Mucosa of descending colon (tissue), 3 donors: ENCODE measurements around the gene DUS2. TPM values are rescaled to one million over a fixed set of nuclear protein-coding genes. Genes with fewer than 3 reads are reported as not detected.
"Not testable (repeated sequence)": the region's sequence is repeated elsewhere in the genome, so short reads cannot be mapped to it uniquely, and the experiment has no call there.

Experiments
- ATAC-seq: fragments of 200-7000 bp; cut with Tn5 transposase; one replicate; pipeline ENCODE4 v1.9.1; 2020; ENCODE audit warnings: mild to moderate bottlenecking, moderate library complexity
- DNase-seq, 3 donors: peaks; one replicate each; pipeline ENCODE4 v3.0.0-alpha.2; 2020
- H3K36me3 ChIP-seq: fragments of 200-600 bp; one replicate; pipeline ENCODE4 v1.8.0; 2021; ENCODE audit warnings: low read depth, mild to moderate bottlenecking
- H3K4me1 ChIP-seq: fragments of 200-600 bp; one replicate; pipeline ENCODE4 v1.8.0; 2021; ENCODE audit warnings: low read depth, mild to moderate bottlenecking
- H3K4me3 ChIP-seq: fragments of 200-600 bp; one replicate; pipeline ENCODE4 v1.8.0; 2021; ENCODE audit warnings: mild to moderate bottlenecking
- H3K9me3 ChIP-seq: fragments of 200-600 bp; one replicate; pipeline ENCODE4 v1.8.0; 2021; ENCODE audit warnings: mild to moderate bottlenecking
- intact Hi-C, 2 donors: fragments of 100-400 bp; cut with DNase I in 1 of 2; cut with micrococcal nuclease in 1 of 2; formaldehyde crosslinking; loops; one replicate each; pipeline versions ENCODE4 v1.11.0 to v1.11.1; 2022; cut with DNase I, micrococcal nuclease
- total RNA-seq, 3 donors: library from RNA; stranded (reverse); fragmentation: NEBNext Ultra II Directional in 2 of 3; extraction: Animal tissue kit (Norgen Biotek cat#: 25700) in 2 of 3; gene quantifications; one replicate each; pipeline versions ENCODE4 v1.2.1 to v1.2.4, GENCODE V29; 2021 to 2023
- TF ChIP-seq, protein P1 (sequence below): fragments of 200-600 bp; IDR thresholded peaks from one replicate; pipeline ENCODE4 v1.8.0; 2022; ENCODE audit warnings: antibody characterized with exemption, mild to moderate bottlenecking
- donor health status: DM: no; HTN: no; CAD: no; lungs with moderate emphysema.
- donor health status: DM: no; HTN: no; CAD: no.
- donor health status: DM: no; HTN: yes; CAD: no.

The DUS2 gene
- total RNA-seq, 3 donors from 2014 or later: 11.6 to 13.5 (median 12.6) TPM

DNA sequence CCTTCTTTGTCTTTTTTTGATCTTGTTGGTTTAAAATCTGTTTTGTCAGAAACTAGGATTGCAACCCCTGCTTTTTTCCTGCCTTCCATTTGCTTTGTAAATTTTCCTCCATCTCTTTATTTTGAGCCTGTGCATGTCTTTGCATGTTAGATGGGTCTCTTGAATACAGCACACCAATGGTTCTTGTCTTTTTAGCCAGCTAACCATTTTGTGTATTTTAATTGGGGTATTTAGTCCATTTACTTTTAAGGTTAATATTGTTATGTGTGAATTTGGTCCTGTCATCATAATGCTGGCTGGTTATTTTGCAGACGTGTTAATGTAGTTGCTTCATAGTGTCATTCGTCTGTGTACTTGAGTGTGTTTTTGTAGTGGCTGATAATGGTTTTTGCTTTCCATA is 88.3 kb downstream of the DUS2 start:
- TF ChIP-seq, protein P1, sequence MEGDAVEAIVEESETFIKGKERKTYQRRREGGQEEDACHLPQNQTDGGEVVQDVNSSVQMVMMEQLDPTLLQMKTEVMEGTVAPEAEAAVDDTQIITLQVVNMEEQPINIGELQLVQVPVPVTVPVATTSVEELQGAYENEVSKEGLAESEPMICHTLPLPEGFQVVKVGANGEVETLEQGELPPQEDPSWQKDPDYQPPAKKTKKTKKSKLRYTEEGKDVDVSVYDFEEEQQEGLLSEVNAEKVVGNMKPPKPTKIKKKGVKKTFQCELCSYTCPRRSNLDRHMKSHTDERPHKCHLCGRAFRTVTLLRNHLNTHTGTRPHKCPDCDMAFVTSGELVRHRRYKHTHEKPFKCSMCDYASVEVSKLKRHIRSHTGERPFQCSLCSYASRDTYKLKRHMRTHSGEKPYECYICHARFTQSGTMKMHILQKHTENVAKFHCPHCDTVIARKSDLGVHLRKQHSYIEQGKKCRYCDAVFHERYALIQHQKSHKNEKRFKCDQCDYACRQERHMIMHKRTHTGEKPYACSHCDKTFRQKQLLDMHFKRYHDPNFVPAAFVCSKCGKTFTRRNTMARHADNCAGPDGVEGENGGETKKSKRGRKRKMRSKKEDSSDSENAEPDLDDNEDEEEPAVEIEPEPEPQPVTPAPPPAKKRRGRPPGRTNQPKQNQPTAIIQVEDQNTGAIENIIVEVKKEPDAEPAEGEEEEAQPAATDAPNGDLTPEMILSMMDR: no peak
- Histone ChIP-seq H3K4me3 (no peak overlapping the region), H3K4me1 (no peaks in the 10 kb centered on the region), H3K36me3 (no peaks in the 10 kb centered on the region), H3K9me3 (peaks cover 16% of the 10 kb centered on the region)
- DNase-seq (no peak), ATAC-seq (no peak)
- intact Hi-C loops: no loop called here

DNA sequence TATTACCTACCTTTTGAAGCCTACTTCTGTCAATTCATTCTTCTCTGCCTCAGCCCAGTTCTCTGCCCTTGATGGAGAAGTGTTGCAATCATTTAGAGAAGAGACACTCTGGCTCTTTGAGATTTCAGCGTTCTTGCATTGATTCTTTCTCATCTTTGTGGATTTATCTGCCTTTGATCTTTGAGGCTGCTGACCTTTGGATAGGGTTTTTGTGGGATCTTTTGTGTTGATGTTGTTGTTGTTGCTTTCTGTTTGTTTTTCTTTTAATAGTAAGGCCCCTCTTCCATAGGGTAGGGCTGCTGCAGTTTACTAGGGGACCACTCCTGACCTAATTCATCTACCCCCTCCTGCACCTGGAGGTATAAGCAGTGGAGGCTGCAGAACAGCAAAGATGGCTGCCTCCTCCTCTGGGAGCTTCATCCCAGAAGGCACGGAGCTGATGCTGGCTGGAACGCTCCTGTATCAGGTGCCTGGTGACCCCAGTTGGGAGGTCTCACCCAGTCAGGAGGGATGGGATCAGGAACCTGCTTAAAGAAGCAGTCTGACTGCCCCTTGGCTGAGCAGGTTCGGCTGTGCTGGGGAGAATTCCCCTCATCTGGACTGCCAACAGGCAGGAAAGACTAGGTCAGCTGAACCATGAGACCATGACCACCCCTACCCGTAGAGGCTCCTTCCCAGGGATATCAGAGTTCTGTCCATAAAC is 90.1 kb downstream of the DUS2 start:
- TF ChIP-seq, protein P1: no peak
- intact Hi-C loops: no loop called here
- no peak for DNase-seq
- Histone ChIP-seq H3K9me3 (peaks cover 14% of the 10 kb centered on the region), H3K4me3 (no peak overlapping the region), H3K36me3 (no peaks in the 10 kb centered on the region), H3K4me1 (no peaks in the 10 kb centered on the region)
- no peak for ATAC-seq

DNA sequence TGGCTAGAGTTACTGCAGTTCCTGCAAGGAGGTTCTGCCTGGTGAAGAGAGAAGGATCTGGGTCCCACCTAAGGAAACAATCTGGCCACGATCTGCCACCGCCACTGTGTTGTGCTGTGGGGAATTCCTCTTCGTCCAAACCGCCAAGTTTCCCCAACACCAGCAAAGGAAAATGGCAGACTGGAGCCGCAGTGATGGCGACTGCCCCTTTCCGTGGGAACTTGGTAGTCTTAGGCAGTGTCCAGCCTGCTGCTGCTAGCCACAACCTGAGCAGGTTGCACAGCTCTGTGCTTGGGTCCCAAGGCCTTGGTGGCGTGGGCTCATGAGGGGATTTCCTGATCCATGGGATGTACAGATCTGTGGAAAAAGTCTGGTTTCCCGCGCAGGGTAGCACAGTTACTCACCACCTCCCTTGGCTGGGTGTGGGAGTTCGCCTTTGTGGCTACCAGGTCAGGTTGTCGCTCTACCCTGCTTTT is 90.7 kb downstream of the DUS2 start:
- TF ChIP-seq, protein P1: no peak
- Histone ChIP-seq H3K36me3 (no peaks in the 10 kb centered on the region), H3K4me3 (no peak overlapping the region), H3K9me3 (peaks cover 9% of the 10 kb centered on the region), H3K4me1 (no peaks in the 10 kb centered on the region)
- ATAC-seq: no peak
- no peak for DNase-seq
- intact Hi-C loops: no loop called here

DNA sequence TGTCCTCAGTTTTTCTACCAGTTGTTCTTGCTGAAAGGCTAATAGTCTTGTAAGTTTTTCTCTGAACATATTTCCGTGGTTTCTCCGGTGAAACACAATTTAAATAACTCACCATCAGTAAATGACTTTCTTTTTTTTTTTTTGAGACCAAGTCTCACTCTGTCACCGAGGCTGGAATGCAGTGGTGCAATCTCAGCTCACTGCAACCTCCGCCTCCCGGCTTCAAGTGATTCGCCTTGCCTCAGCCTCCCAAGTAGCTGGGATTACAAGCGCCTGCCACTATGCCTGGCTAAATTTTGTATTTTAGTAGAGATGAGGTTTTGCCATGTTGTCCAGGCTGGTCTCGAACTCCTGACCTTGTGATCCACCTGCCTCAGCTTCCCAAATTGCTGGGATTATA is 91.9 kb downstream of the DUS2 start:
- H3K4me3 ChIP-seq, intact Hi-C loops, DNase-seq, ATAC-seq, H3K4me1 ChIP-seq, H3K36me3 ChIP-seq, H3K9me3 ChIP-seq: not testable (repeated sequence)

DNA sequence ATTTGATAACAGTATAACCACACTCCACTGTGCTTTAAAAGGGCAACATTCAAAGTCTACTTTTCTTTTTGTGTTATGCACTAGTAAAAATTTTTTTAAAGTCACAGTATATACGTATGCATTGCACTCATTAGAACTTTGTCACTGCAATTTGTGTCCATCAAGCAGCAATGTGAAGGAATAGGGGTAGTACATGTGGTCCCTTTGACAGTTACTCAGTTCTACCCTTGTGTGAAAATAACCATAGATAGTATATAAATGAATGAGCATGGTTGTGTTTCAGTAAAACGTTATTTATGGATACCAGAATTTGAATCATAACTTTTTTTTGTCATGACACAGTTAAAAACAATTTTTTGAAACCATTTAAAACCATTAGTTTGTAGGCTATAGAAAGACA is 92.8 kb downstream of the DUS2 start:
- H3K4me3 ChIP-seq: no peak overlapping the region
- H3K36me3 ChIP-seq: no peaks in the 10 kb centered on the region
- H3K4me1 ChIP-seq: no peaks in the 10 kb centered on the region
- ATAC-seq (no peak), DNase-seq (no peak)
- peaks cover 2% of the 10 kb centered on the region for H3K9me3 ChIP-seq
- intact Hi-C loops: no loop called here
- TF ChIP-seq, protein P1: no peak

DNA sequence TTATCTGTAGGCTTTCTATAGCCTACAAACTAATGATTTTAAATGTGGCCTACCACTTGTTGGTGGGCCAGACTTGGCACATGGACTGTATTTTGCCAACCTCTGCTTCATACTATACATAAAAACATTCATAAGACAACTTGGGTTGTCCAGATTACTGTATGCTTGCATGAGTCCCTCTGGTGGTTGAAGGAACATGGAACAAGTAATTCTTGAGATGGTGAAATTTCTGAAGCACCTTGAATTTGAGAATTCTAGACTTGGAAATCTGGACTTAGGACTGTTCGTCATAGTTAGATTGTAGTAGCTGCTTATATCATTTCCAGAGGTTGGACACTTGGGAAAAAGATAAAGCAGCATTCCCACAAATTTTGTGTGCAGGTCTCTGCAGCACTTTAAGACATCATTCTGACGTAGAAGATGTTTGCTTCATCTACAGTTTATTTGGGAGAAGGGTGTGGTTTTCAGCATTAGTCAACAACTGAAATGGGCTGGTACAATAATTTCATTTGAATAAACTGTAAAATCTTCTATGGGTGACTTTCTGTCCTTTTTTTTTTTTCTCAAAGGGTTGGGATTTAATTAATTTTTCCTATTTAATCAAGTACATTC is 93.3 kb downstream of the DUS2 start:
- Histone ChIP-seq H3K4me1 (no peaks in the 10 kb centered on the region), H3K4me3 (no peak overlapping the region), H3K36me3 (no peaks in the 10 kb centered on the region), H3K9me3 (peaks cover 2% of the 10 kb centered on the region)
- DNase-seq: peak in 1 of 3 donors; percentile 22
- peak; percentile 67 for ATAC-seq
- TF ChIP-seq, protein P1: no peak
- intact Hi-C loops: no loop called here
